Cardiac fibroblast (primary cell): ENCODE measurements around the gene MMRN2.

ENCODE experiments used
- DNase-seq, 2 donors: peaks; one replicate each; pipeline versions ENCODE4 v3.0.0 to v3.0.0-alpha.2; 2010; ENCODE audit warnings: low read depth in 2 of 2
- H3K4me3 ChIP-seq, 2 donors: replicated peaks in 1 of 2; 1 replicate in 1 of 2; 2 replicates in 1 of 2; pipeline ENCODE4 v1.5.1; 2011; ENCODE audit warnings: low read depth in 2 of 2, low read length in 2 of 2, mild to moderate bottlenecking in 2 of 2, moderate library complexity in 1 of 2
- CTCF ChIP-seq: IDR thresholded peaks from one replicate; pipeline ENCODE4 v1.5.1; 2011; ENCODE audit warnings: low read depth, mild to moderate bottlenecking, low read length, inconsistent platforms

MMRN2 gene

GRCh38 chr10:86972613-86973380 is 15.4 kb upstream of the MMRN2 start:
- TF ChIP-seq CTCF = no peak
- no peak for DNase-seq
- no peak overlapping the region for H3K4me3 ChIP-seq

- H3K4me3 ChIP-seq = peak overlapping the region; percentile 57
- peak; percentile 84 to 89 for DNase-seq
- TF ChIP-seq CTCF = no peak
Observed at GRCh38 chr10:86971232-86971991, 14.0 kb upstream of the MMRN2 start.

DNA sequence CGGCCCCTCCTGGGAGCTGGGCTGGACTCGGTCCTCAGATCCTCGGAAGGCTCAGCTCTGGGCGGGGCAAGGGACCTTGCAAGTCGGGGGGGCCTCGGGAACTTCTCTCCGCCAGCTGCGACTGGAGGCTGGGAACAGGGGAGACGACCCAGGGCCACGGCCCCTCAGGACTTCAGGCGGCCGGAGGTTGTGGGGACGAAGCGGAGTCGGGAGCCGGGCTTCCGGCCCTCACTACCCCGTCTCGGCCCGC is 13.5 kb upstream of the MMRN2 start:
- no peak for DNase-seq
- H3K4me3 ChIP-seq = peak overlapping the region; percentile 57
- no peak for TF ChIP-seq CTCF

- peak; percentile 34 to 54 for DNase-seq
- peak overlapping the region; percentile 57 for H3K4me3 ChIP-seq
- no peak for TF ChIP-seq CTCF
Observed at GRCh38 chr10:86970162-86970981, 13.0 kb upstream of the MMRN2 start.

DNA sequence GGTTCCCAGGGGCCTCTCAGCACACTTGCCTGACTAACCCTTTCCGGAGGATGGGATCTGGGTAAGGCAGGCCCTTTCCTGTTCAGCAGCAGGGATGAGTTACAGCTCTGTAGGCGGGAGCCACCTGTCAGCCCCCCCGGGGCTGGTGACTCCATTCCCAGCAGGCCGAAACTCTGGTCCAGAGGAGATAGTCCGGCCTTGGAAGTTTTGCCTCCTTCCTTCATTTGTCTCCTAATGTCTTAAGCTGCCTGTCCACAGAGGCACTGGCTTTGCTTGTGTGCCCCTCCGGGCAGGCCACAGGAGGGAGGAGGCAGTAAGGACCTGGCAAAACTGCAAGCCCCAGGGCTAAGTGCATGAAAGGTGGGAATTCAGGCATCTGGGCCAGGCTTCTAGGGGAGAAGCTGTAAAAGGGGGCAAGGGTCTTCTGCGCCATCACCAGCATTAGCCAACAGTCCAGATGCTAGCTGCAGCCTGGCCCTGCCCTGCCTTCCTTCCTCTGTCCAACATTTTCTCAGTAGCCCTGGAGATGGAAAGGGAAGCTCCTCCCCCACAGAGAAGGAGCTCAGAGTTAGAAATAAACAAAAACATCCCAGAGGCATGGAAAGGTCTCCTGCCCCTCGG is 12.1 kb upstream of the MMRN2 start:
- TF ChIP-seq CTCF = no peak

GRCh38 chr10:86968994-86969355 is 11.6 kb upstream of the MMRN2 start:
- no peak for DNase-seq
- peak overlapping the region in 1 of 2 donors; percentile 48 for H3K4me3 ChIP-seq
- TF ChIP-seq CTCF = no peak

More for the DNA sequence above, 12.1 kb upstream of the MMRN2 start:
- DNase-seq = peak; percentile 38 to 68
- peak overlapping the region in 1 of 2 donors; percentile 48 for H3K4me3 ChIP-seq
